Measurements from ENCODE around the gene ELOVL4.

The ELOVL4 gene

GRCh38 chr6:79954849-79955248 is 7.5 kb upstream of the ELOVL4 start:
- no peak for DNase-seq
- Histone ChIP-seq H3K27me3 (no peaks in the 10 kb centered on the region; the same call in 1 of the 2 replicates), H3K9me3 (no peaks in the 10 kb centered on the region), H3K4me1 (no peaks in the 10 kb centered on the region), H3K36me3 (no peaks in the 10 kb centered on the region), H3K4me3 (ENCODE audit: low read depth, low read length) (no peak overlapping the region)
- no peak for TF ChIP-seq CTCF (IDR thresholded peaks at IDR 0.05; ENCODE audit: low read depth, low read length)

- DNase-seq: peak; percentile 76
- H3K36me3 ChIP-seq: no peaks in the 10 kb centered on the region
Measured at GRCh38 chr6:79949233-79949632, 1.9 kb upstream of the ELOVL4 start.

GRCh38 chr6:79946272-79947190 is 822 bp downstream of the ELOVL4 start:
- peak; percentile 68 for TF ChIP-seq CTCF (IDR thresholded peaks at IDR 0.05; ENCODE audit: low read depth, low read length)
- H3K27me3 ChIP-seq: no peaks in the 10 kb centered on the region
- H3K4me3 ChIP-seq (ENCODE audit: low read depth, low read length): peak overlapping the region; percentile 86
- no peaks in the 10 kb centered on the region for H3K9me3 ChIP-seq
- H3K4me1 ChIP-seq: no peaks in the 10 kb centered on the region
- DNase-seq: peak; percentile 46
- no peaks in the 10 kb centered on the region for H3K36me3 ChIP-seq

More at GRCh38 chr6:79949233-79949632, 1.9 kb upstream of the ELOVL4 start:
- Histone ChIP-seq H3K4me1 (no peaks in the 10 kb centered on the region), H3K27me3 (no peaks in the 10 kb centered on the region), H3K9me3 (no peaks in the 10 kb centered on the region), H3K4me3 (ENCODE audit: low read depth, low read length) (peak overlapping the region; percentile 16)
- peak; percentile 87 for TF ChIP-seq CTCF (IDR thresholded peaks at IDR 0.05; ENCODE audit: low read depth, low read length)

GRCh38 chr6:79943133-79943532 is 4.2 kb downstream of the ELOVL4 start:
- Histone ChIP-seq H3K27me3 (no peaks in the 10 kb centered on the region), H3K4me1 (no peaks in the 10 kb centered on the region), H3K9me3 (no peaks in the 10 kb centered on the region), H3K36me3 (no peaks in the 10 kb centered on the region), H3K4me3 (ENCODE audit: low read depth, low read length) (no peak overlapping the region)
- no peak for DNase-seq
- no peak for TF ChIP-seq CTCF (IDR thresholded peaks at IDR 0.05; ENCODE audit: low read depth, low read length)

- H3K4me3 ChIP-seq (ENCODE audit: low read depth, low read length): no peak overlapping the region
- H3K36me3 ChIP-seq: no peaks in the 10 kb centered on the region
- no peaks in the 10 kb centered on the region for H3K4me1 ChIP-seq
- H3K9me3 ChIP-seq: no peaks in the 10 kb centered on the region
- no peak for TF ChIP-seq CTCF (IDR thresholded peaks at IDR 0.05; ENCODE audit: low read depth, low read length)
- DNase-seq: no peak
- H3K27me3 ChIP-seq: no peaks in the 10 kb centered on the region
Measured at GRCh38 chr6:79941489-79942151, 5.7 kb downstream of the ELOVL4 start.
